Endothelial cell of umbilical vein (primary cell): ENCODE results near the gene BRAP.

Experiments used
- CTCF ChIP-seq, 2 donors: IDR thresholded peaks; 1 replicate in 1 of 2; 2 replicates in 1 of 2; pipeline ENCODE4 v1.5.1; 2011; ENCODE audit warnings: low read length in 2 of 2, mild to moderate bottlenecking in 2 of 2, moderate library complexity in 2 of 2, control low read depth in 1 of 2, inconsistent platforms in 1 of 2, low read depth in 1 of 2; ENCODE audit not compliant: insufficient read depth in 1 of 2; ENCODE audit errors: extremely low read depth in 1 of 2
- EZH2 ChIP-seq: IDR thresholded peaks from 2 replicates; pipeline ENCODE4 v1.6.1; 2012; ENCODE audit warnings: borderline replicate concordance, low read depth, mild to moderate bottlenecking, moderate library complexity, low read length, inconsistent platforms; ENCODE audit not compliant: severe bottlenecking
- FOS ChIP-seq: IDR thresholded peaks from 2 replicates; pipeline ENCODE4 v1.6.1; 2011; ENCODE audit warnings: mild to moderate bottlenecking, low read length, moderate library complexity, borderline replicate concordance; ENCODE audit not compliant: insufficient read depth
- POLR2A ChIP-seq: IDR thresholded peaks from 2 replicates; pipeline ENCODE4 v1.6.1; 2012; ENCODE audit warnings: low read depth, mild to moderate bottlenecking, control low read depth, low read length
- POLR2AphosphoS5 ChIP-seq: IDR thresholded peaks from 2 replicates; pipeline ENCODE4 v1.6.1; 2012; ENCODE audit warnings: low read depth, mild to moderate bottlenecking, control low read depth, low read length, moderate library complexity; ENCODE audit not compliant: insufficient read depth

- no peak for TF ChIP-seq EZH2
- no peak for TF ChIP-seq CTCF (IDR thresholded peaks at IDR 0.05; ENCODE audit: extremely low read depth in 1 of 2, insufficient read depth in 1 of 2, low read depth in 1 of 2, low read length in 2 of 2)
- TF ChIP-seq POLR2A: no peak
- TF ChIP-seq POLR2AphosphoS5: no peak
- TF ChIP-seq FOS: no peak
These were observed 42.9 kb downstream of the BRAP start for GRCh38 chr12:111642681-111643426.
